GM12878 (cell line): ENCODE measurements around the gene PPP1R18. TPM values are rescaled to one million over a fixed set of nuclear protein-coding genes. Genes with fewer than 3 reads are reported as not detected.

Source experiments
- ATAC-seq: fragments of 200-7000 bp; cut with Tn5 transposase; 3 replicates; pipeline ENCODE4 v1.9.1; 2020; ENCODE audit warnings: mild to moderate bottlenecking, moderate library complexity
- Bru-seq: library from RNA; stranded (reverse); fragments of 400-500 nt; gene quantifications from one replicate; lab custom pipeline; 2021; lab: Mats Ljungman, UMichigan
- BruChase-seq, 2 experiments: library from RNA; stranded (reverse); fragments of 400-500 nt; gene quantifications; one replicate each; lab custom pipeline; 2021; lab: Mats Ljungman, UMichigan
- BruUV-seq: library from RNA; stranded (reverse); fragments of 400-500 nt; replicated peaks from 2 replicates; lab custom pipeline; 2021; lab: Mats Ljungman, UMichigan
- CTCF ChIA-PET: fragments of 300-600 bp; sonication (Branson Sonifier 250); formaldehyde crosslinking; extraction: SDS; loops from one replicate; lab custom pipeline; 2021; ENCODE audit warnings: inconsistent platforms; lab: Yijun Ruan, JAX
- POLR2A ChIA-PET: fragments of 350-600 bp; formaldehyde crosslinking; extraction: SDS; loops from one replicate; lab custom pipeline; 2021; ENCODE audit warnings: inconsistent platforms; lab: Charles Lee
- RAD21 ChIA-PET: fragments of 300-600 bp; sonication (Branson Sonifier 250); formaldehyde crosslinking; loops from one replicate; lab custom pipeline; 2023; ENCODE audit warnings: antibody characterized with exemption; ENCODE audit not compliant: unreplicated experiment; lab: Charles Lee
- SMC1A ChIA-PET: fragments of 300-600 bp; sonication (Branson Sonifier 250); formaldehyde crosslinking; loops from one replicate; lab custom pipeline; 2023; ENCODE audit not compliant: unreplicated experiment, uncharacterized antibody; lab: Charles Lee
- DNase-seq: peaks from one replicate; pipeline ENCODE4 v3.0.0-alpha.2; 2011; ENCODE audit warnings: low read depth, low spot score
- FAIRE-seq: peaks from 3 replicates; lab custom pipeline; 2011; peaks lifted over from hg19 to GRCh38; lab: Jason Lieb, UNC
- H2AFZ ChIP-seq: 2 replicates; pipeline ENCODE4 v1.6.0; 2011; ENCODE audit warnings: low read depth, low read length, control low read depth; ENCODE audit not compliant: control insufficient read depth
- H3K27ac ChIP-seq: 2 replicates; pipeline ENCODE4 v1.5.1; 2011; ENCODE audit warnings: control low read depth; ENCODE audit not compliant: control insufficient read depth, insufficient read depth
- H3K27me3 ChIP-seq, 2 experiments: replicated peaks in 1 of 2; 2 replicates each; pipeline versions ENCODE4 v1.6.0 to v1.6.1; 2011; ENCODE audit warnings: low read length in 1 of 2; ENCODE audit not compliant: control insufficient read depth in 2 of 2, insufficient read depth in 2 of 2
- H3K36me3 ChIP-seq, 2 experiments: 2 replicates each; pipeline ENCODE4 v1.5.1; 2011; ENCODE audit warnings: low read length in 1 of 2; ENCODE audit not compliant: control insufficient read depth in 2 of 2, insufficient read depth in 2 of 2
- H3K4me1 ChIP-seq: 2 replicates; pipeline ENCODE4 v1.6.1; 2011; ENCODE audit warnings: mild to moderate bottlenecking, low read length, moderate library complexity, mixed read lengths; ENCODE audit not compliant: control insufficient read depth, insufficient read depth
- H3K4me2 ChIP-seq: 2 replicates; pipeline ENCODE4 v1.6.0; 2011; ENCODE audit warnings: control low read depth; ENCODE audit not compliant: control insufficient read depth, insufficient read depth
- H3K4me3 ChIP-seq: fragments of 200-600 bp; sonication (generic); 2 replicates; pipeline ENCODE4 v1.5.1; 2016
- H3K79me2 ChIP-seq: 2 replicates; pipeline ENCODE4 v1.6.0; 2011; ENCODE audit warnings: low read length; ENCODE audit not compliant: control insufficient read depth, insufficient read depth
- H3K9ac ChIP-seq: 2 replicates; pipeline ENCODE4 v1.8.0; 2011; ENCODE audit warnings: low read length, control low read depth, mixed read lengths; ENCODE audit not compliant: control insufficient read depth, insufficient read depth
- H3K9me3 ChIP-seq: replicated peaks from 3 replicates; pipeline ENCODE4 v1.5.1; 2011; ENCODE audit warnings: mild to moderate bottlenecking, low read length; ENCODE audit not compliant: control insufficient read depth, insufficient read depth
- H4K20me1 ChIP-seq: 2 replicates; pipeline ENCODE4 v1.6.0; 2011; ENCODE audit not compliant: control insufficient read depth, insufficient read depth
- ATF7 ChIP-seq: fragments of 450-650 bp; IDR thresholded peaks from 2 replicates; pipeline ENCODE4 v1.6.1; 2016; ENCODE audit warnings: low read depth, mild to moderate bottlenecking
- BCLAF1 ChIP-seq: fragments of 450-650 bp; IDR thresholded peaks from 2 replicates; pipeline ENCODE4 v1.6.1; 2017; ENCODE audit warnings: antibody characterized with exemption, mild to moderate bottlenecking, moderate library complexity
- BMI1 ChIP-seq: fragments of 450-650 bp; IDR thresholded peaks from 2 replicates; pipeline ENCODE4 v1.6.1; 2016; ENCODE audit warnings: mild to moderate bottlenecking, moderate library complexity, borderline replicate concordance
- CBX5 ChIP-seq: sonication (generic); IDR thresholded peaks from 2 replicates; pipeline ENCODE4 v1.6.1; 2016; ENCODE audit warnings: low read depth, moderate library complexity, mild to moderate bottlenecking, inconsistent platforms
- CHD4 ChIP-seq: fragments of 200-600 bp; sonication (generic); IDR thresholded peaks from 2 replicates; pipeline ENCODE4 v1.6.1; 2016; ENCODE audit warnings: mild to moderate bottlenecking
- MYC ChIP-seq: IDR thresholded peaks from 2 replicates; pipeline ENCODE4 v1.6.1; 2011; ENCODE audit warnings: mild to moderate bottlenecking, low read length, moderate library complexity, inconsistent platforms; ENCODE audit not compliant: insufficient read depth, insufficient replicate concordance, insufficient read length, severe bottlenecking
- NR2C1 ChIP-seq: fragments of 450-650 bp; IDR thresholded peaks from 2 replicates; pipeline ENCODE4 v1.6.1; 2017; ENCODE audit warnings: antibody characterized with exemption, mild to moderate bottlenecking, moderate library complexity
- RAD21 ChIP-seq: IDR thresholded peaks from 2 replicates; pipeline ENCODE4 v1.6.1; 2011; ENCODE audit warnings: mild to moderate bottlenecking, low read depth, low read length, moderate library complexity; ENCODE audit not compliant: insufficient read depth
- STAT1 ChIP-seq: fragments of 450-650 bp; conservative IDR thresholded peaks from 2 replicates; pipeline ENCODE4 v1.6.1; 2014; ENCODE audit warnings: antibody characterized with exemption, mild to moderate bottlenecking
- USF2 ChIP-seq: IDR thresholded peaks from 2 replicates; pipeline ENCODE4 v1.6.1; 2011; ENCODE audit warnings: low read depth, low read length, improper control_type of control experiment, borderline replicate concordance
- WRNIP1 ChIP-seq: IDR thresholded peaks from 2 replicates; pipeline ENCODE4 v1.6.1; 2011; ENCODE audit warnings: low read depth, low read length, improper control_type of control experiment, borderline replicate concordance
- ZNF207 ChIP-seq: fragments of 450-650 bp; IDR thresholded peaks from 2 replicates; pipeline ENCODE4 v1.6.1; 2014; ENCODE audit warnings: antibody characterized with exemption, mild to moderate bottlenecking, borderline replicate concordance
- WGBS: methylation state at CpG from one replicate; pipeline ENCODE4 v1.1.6; 2016; ENCODE audit warnings: low lambda C conversion rate; ENCODE audit not compliant: insufficient replicate concordance, insufficient coverage; ENCODE audit errors: missing lambda C conversion rate; 5-methylcytosine and 5-hydroxymethylcytosine counted together
- in situ Hi-C: fragments of 300-500 bp; cut with MboI; formaldehyde crosslinking; loops from 9 replicates; pipeline ENCODE4 v1.14.3; 2018; ENCODE audit warnings: mixed read lengths
- intact Hi-C: fragments of 100-400 bp; cut with micrococcal nuclease; formaldehyde crosslinking; loops from one replicate; pipeline ENCODE4 v1.14.2; 2022; ENCODE audit not compliant: unreplicated experiment
- long read RNA-seq, 2 experiments: library from polyadenylated mRNA; unstranded; transcript quantifications; one replicate each; pipeline ENCODE4 v2.0.0, GENCODE V29; 2019 to 2020
- polyA minus RNA-seq, 3 experiments: library from RNA; depleted of rRNA, polyadenylated mRNA; stranded (reverse); fragments of >200 nt; gene quantifications; 2 replicates each; pipeline ENCODE4 v1.2.3, GENCODE V29; 2011
- polyA plus RNA-seq, 11 experiments: library from polyadenylated mRNA; depleted of rRNA in 4 of 11; unstranded in 6 of 11; stranded (reverse) in 5 of 11; fragments of >200 nt; fragmentation: Nextera tagmentation in 4 of 11; fragmentation: Illumina TruSeq in 1 of 11; extraction: Ambion mirVana in 4 of 11; extraction: Trizol in 1 of 11; gene quantifications; 1 replicate in 1 of 11; 2 replicates in 10 of 11; pipeline versions ENCODE4 v1.2.1 to v1.2.3, GENCODE V29; 2011 to 2016; ENCODE audit warnings: inconsistent platforms in 2 of 11, missing spikeins in 2 of 11, low read depth in 1 of 11
- total RNA-seq, 4 experiments: library from RNA; depleted of rRNA in 3 of 4; stranded (reverse); fragments of >200 nt in 3 of 4; fragmentation: Illumina TruSeq in 1 of 4; extraction: Trizol in 1 of 4; gene quantifications; 2 replicates each; pipeline versions ENCODE4 v1.2.1 to v1.2.3, GENCODE V29; 2013 to 2021
- TF ChIP-seq, protein P1 (sequence below): IDR thresholded peaks from 2 replicates; pipeline ENCODE4 v1.6.1; 2011; ENCODE audit warnings: low read depth, mild to moderate bottlenecking, low read length, moderate library complexity, borderline replicate concordance; ENCODE audit errors: extremely low read depth

PPP1R18 gene
- total RNA-seq (2013; cell fraction: nucleolus; rRNA removed), result 22.8 and 29.5 TPM in 2 replicates
- total RNA-seq (2014; rRNA removed) (47.4 and 51.3 TPM in 2 replicates), total RNA-seq (2014; rRNA removed; fragmentation: Illumina TruSeq; extraction: Trizol) (50.4 and 54.0 TPM in 2 replicates), total RNA-seq (2021) (99.2 and 100 TPM in 2 replicates), polyA plus RNA-seq (2011; rRNA removed) (78.3 and 114 TPM in 2 replicates), polyA plus RNA-seq (2014; fragmentation: Illumina TruSeq; extraction: Trizol) (109 and 119 TPM in 2 replicates), polyA plus RNA-seq (2014; fragmentation: Nextera tagmentation; extraction: Ambion mirVana) (10 to 100 TPM; 21.0 to 24.0 TPM), polyA plus RNA-seq (2014; rRNA removed) (72.3 and 86.2 TPM in 2 replicates), polyA plus RNA-seq (2016; fragmentation: Nextera tagmentation; extraction: Ambion mirVana) (10 to 100 TPM; 46.3 to 50.7 TPM), polyA minus RNA-seq (2011; rRNA and poly(A)+ RNA removed) (72.3 and 129 TPM in 2 replicates), Bru-seq, nascent RNA (percentile 85 among the genes with signal in this experiment), BruChase-seq, experiment 1, labeled RNA remaining after a 6-hour chase (percentile 92 among the genes with signal in this experiment), BruChase-seq, experiment 2, labeled RNA remaining after a 2-hour chase (percentile 95 among the genes with signal in this experiment)
- polyA plus RNA-seq (2011; ENCODE audit: low read depth), result 49.7 TPM
- 131 and 175 TPM in 2 replicates for polyA plus RNA-seq (2011; cell fraction: cytosol; rRNA removed)
- polyA plus RNA-seq (2011; cell fraction: nucleus; rRNA removed), result 99.1 and 214 TPM in 2 replicates
- polyA plus RNA-seq (2012), result 67.6 and 89.2 TPM in 2 replicates
- 43.0 and 45.0 TPM in 2 replicates for polyA minus RNA-seq (2011; cell fraction: cytosol; rRNA and poly(A)+ RNA removed)
- 18.4 and 63.2 TPM in 2 replicates for polyA minus RNA-seq (2011; cell fraction: nucleus; rRNA and poly(A)+ RNA removed)
- long read RNA-seq, experiment 1, transcript PPP1R18-203 (3 exons, 1,156 nt), result minor isoform, 7 of 19 reads
- long read RNA-seq, experiment 1, transcript PPP1R18-206 (3 exons, 1,448 nt), result major isoform, 10 of 19 reads
- long read RNA-seq, experiment 1, partial matches to known transcripts, result 1 of 19 reads
- long read RNA-seq, experiment 1, other reads (novel, unspliced or antisense), result 1 of 19 reads
- long read RNA-seq, experiment 2, partial matches to known transcripts, result 5 of 11 reads
- long read RNA-seq, experiment 2, other reads (novel, unspliced or antisense), result 0 of 11 reads

GRCh38 chr6:30686009-30686907 is at the start of gene PPP1R18:
Gene PPP1R18 (minus strand): TSS chr6:30686645. CDS start chr6:30686018, 627 bp downstream.
- Histone ChIP-seq H2AFZ (peak within 1 kb of the TSS; percentile 38), H3K36me3 (no peaks in the 10 kb centered on the region; a peak in 1 of 4 replicates), H3K9ac (peak within 1 kb of the TSS; percentile 94), H3K9me3 (no peaks in the 10 kb centered on the region), H3K4me2 (peak within 1 kb of the TSS; percentile 70), H3K79me2 (peaks cover 94% of the 10 kb centered on the region), H3K4me1 (peaks cover 15% of the 10 kb centered on the region), H3K27me3 (no peaks in the 10 kb centered on the region), H4K20me1 (no peaks in the 10 kb centered on the region), H3K4me3 (peak within 1 kb of the TSS; percentile 100), H3K27ac (peak within 1 kb of the TSS; percentile 96)
- peak; percentile 57 for ATAC-seq
- WGBS, result under 1% methylated on average over 26 of the region's 41 CpGs
- SMC1A ChIA-PET, result interaction anchor here (11.3 kb wide), 1 partner anchor 38 kb away, joined by 265 read pairs; the partner anchor contains the start of genes MDC1 and TUBB
- BruUV-seq, result no TSS peak
- CTCF ChIA-PET, result interaction anchor here (0.7 to 9.5 kb wide), 3 partner anchors 14 to 197 kb away, joined by 3 to 487 read pairs (median 5); partner anchors contain the start of genes DHX16, MDC1 and TUBB
- in situ Hi-C loops, result no loop called here
- DNase-seq, result no peak
- FAIRE-seq, result no peak
- intact Hi-C loops, result loop anchor here (2.0 kb wide), 1 partner anchor 73 kb away; no protein-coding TSS in a partner anchor
- RAD21 ChIA-PET, result interaction anchor here (8.0 to 14.2 kb wide), 2 partner anchors 34 to 47 kb away, joined by 209 to 232 read pairs; partner anchors contain the start of genes MDC1 and TUBB
- POLR2A ChIA-PET, result interaction anchor here (9.5 kb wide), 1 partner anchor 34 kb away, joined by 200 read pairs; the partner anchor contains the start of genes MDC1 and TUBB
- TF ChIP-seq RAD21 (no peak), ATF7 (no peak), WRNIP1 (no peak), CHD4 (no peak), CBX5 (no peak), BMI1 (no peak), NR2C1 (no peak), ZNF207 (no peak), BCLAF1 (no peak), STAT1 (no peak), USF2 (no peak), MYC (no peak)
- TF ChIP-seq, protein P1, sequence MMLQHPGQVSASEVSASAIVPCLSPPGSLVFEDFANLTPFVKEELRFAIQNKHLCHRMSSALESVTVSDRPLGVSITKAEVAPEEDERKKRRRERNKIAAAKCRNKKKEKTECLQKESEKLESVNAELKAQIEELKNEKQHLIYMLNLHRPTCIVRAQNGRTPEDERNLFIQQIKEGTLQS, result no peak
